Calu3 (cell line): Measurements from ENCODE around the gene DDAH1. TPM values are rescaled to one million over a fixed set of nuclear protein-coding genes. Genes with fewer than 3 reads are reported as not detected.
A peak's percentile ranks its signal among the peaks of the same experiment; 100 is the strongest.

Experiments
- BruUV-seq: library from RNA; stranded (reverse); fragments of 400-500 nt; replicated peaks from 2 replicates; lab custom pipeline; 2021; lab: Mats Ljungman, UMichigan
- CTCF ChIA-PET: fragments of 300-600 bp; sonication (Branson Sonifier 250); formaldehyde crosslinking; loops from one replicate; lab custom pipeline; 2022; ENCODE audit warnings: antibody characterized with exemption; lab: Charles Lee
- DNase-seq: peaks from one replicate; pipeline ENCODE4 v3.0.0; 2022
- H3K27ac Mint-ChIP-seq: one replicate; pipeline ENCODE4 v1.8.0; 2022; ENCODE audit warnings: mixed read lengths; ENCODE audit not compliant: unreplicated experiment
- H3K27me3 Mint-ChIP-seq: one replicate; pipeline ENCODE4 v1.8.0; 2022; ENCODE audit warnings: mixed read lengths; ENCODE audit not compliant: unreplicated experiment
- H3K36me3 Mint-ChIP-seq: one replicate; pipeline ENCODE4 v1.8.0; 2022; ENCODE audit warnings: mild to moderate bottlenecking, moderate library complexity, mixed read lengths; ENCODE audit not compliant: insufficient read depth, unreplicated experiment
- H3K4me1 Mint-ChIP-seq: one replicate; pipeline ENCODE4 v1.8.0; 2022; ENCODE audit warnings: mild to moderate bottlenecking, low read depth, mixed read lengths; ENCODE audit not compliant: unreplicated experiment
- H3K4me3 Mint-ChIP-seq: one replicate; pipeline ENCODE4 v1.8.0; 2022; ENCODE audit warnings: mild to moderate bottlenecking, low read depth, moderate library complexity, mixed read lengths; ENCODE audit not compliant: unreplicated experiment
- H3K9me3 Mint-ChIP-seq: one replicate; pipeline ENCODE4 v1.8.0; 2022; ENCODE audit warnings: low read depth, mixed read lengths; ENCODE audit not compliant: unreplicated experiment
- intact Hi-C: fragments of 100-400 bp; cut with micrococcal nuclease; formaldehyde crosslinking; loops from one replicate; pipeline ENCODE4 v1.10.0; 2022; ENCODE audit not compliant: unreplicated experiment
- total RNA-seq: library from RNA; stranded (reverse); gene quantifications from 2 replicates; pipeline ENCODE4 v1.2.3, GENCODE V29; 2022
- TF ChIP-seq, protein P1 (sequence below): fragments of 200-600 bp; IDR thresholded peaks from one replicate; pipeline ENCODE4 v1.8.0; 2022; ENCODE audit warnings: antibody characterized with exemption; ENCODE audit not compliant: unreplicated experiment

DDAH1 gene
- total RNA-seq, 1 experiment from 2014 or later: 84.1 TPM

DNA sequence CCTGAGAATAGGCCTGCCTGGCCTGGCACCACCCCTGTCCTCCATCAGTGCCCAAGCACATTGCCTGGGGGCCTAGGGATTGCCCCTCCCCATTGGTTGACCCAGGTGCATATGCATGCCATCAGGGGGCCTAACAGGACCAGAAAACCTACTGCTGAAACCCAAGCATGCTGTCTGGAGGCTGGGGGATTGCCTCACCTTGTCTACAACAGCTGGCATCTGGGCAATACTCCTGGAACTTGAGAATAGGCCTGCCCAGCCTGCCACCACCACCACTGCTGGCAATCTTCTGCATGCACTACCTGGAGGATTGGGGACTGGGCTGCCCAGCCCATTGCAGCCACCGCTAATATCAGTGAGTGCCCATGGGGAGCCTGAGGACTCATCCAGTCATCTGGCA lies 132.4 kb downstream of the DDAH1 start:
- no TSS peak for BruUV-seq
- peaks cover 78% of the 10 kb centered on the region for H3K4me1 Mint-ChIP-seq
- no peak overlapping the region for H3K4me3 Mint-ChIP-seq
- DNase-seq: no peak
- peaks cover 40% of the 10 kb centered on the region for H3K36me3 Mint-ChIP-seq
- peaks cover 3% of the 10 kb centered on the region for H3K9me3 Mint-ChIP-seq
- TF ChIP-seq, protein P1, sequence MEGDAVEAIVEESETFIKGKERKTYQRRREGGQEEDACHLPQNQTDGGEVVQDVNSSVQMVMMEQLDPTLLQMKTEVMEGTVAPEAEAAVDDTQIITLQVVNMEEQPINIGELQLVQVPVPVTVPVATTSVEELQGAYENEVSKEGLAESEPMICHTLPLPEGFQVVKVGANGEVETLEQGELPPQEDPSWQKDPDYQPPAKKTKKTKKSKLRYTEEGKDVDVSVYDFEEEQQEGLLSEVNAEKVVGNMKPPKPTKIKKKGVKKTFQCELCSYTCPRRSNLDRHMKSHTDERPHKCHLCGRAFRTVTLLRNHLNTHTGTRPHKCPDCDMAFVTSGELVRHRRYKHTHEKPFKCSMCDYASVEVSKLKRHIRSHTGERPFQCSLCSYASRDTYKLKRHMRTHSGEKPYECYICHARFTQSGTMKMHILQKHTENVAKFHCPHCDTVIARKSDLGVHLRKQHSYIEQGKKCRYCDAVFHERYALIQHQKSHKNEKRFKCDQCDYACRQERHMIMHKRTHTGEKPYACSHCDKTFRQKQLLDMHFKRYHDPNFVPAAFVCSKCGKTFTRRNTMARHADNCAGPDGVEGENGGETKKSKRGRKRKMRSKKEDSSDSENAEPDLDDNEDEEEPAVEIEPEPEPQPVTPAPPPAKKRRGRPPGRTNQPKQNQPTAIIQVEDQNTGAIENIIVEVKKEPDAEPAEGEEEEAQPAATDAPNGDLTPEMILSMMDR: no peak
- CTCF ChIA-PET: no interaction called here
- no peak overlapping the region for H3K27ac Mint-ChIP-seq
- H3K27me3 Mint-ChIP-seq: no peaks in the 10 kb centered on the region
- intact Hi-C loops: no loop called here

DNA sequence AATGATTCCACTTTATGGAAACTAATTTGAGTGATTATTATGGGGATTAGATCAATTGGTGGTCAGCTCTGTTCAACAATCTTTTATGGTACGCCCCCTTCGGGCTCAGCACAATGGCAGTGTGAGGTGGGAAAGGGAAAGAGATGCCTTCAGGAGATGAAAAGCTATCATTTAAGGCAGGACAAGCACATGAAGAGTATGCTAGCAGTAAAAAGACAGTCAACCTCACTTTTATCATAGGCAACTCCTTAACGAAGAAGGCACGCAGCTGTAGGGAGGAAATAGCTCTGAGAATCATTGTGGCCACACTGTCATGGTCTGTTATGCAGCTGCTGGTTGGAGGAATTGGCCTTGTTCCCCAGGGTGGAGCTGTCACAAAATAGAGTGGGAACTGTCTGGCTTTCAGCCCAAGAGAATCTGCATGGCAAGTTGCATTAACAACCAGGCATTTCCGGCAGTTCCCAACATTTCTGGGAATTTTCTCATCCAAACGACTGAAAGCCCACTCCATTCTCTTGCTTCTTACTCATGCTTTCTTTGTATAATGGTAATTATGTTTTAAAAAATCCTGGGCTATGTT lies 134.2 kb downstream of the DDAH1 start:
- Mint-ChIP-seq H3K27me3 (no peaks in the 10 kb centered on the region), H3K27ac (peak overlapping the region; percentile 90), H3K4me1 (peaks cover 83% of the 10 kb centered on the region), H3K36me3 (peaks cover 46% of the 10 kb centered on the region), H3K9me3 (peaks cover 3% of the 10 kb centered on the region), H3K4me3 (peak overlapping the region; percentile 17)
- CTCF ChIA-PET: interaction anchor here (0.6 to 1.3 kb wide), 2 partner anchors 8 to 172 kb away, joined by 3 to 5 read pairs; no protein-coding TSS in a partner anchor
- TF ChIP-seq, protein P1: no peak
- TSS peak; percentile 89 for BruUV-seq
- intact Hi-C loops: no loop called here
- DNase-seq: no peak

- peak; percentile 54 for DNase-seq
- intact Hi-C loops: no loop called here
- no TSS peak for BruUV-seq
- Mint-ChIP-seq H3K4me3 (peak overlapping the region; percentile 17), H3K27ac (peak overlapping the region; percentile 90), H3K36me3 (peaks cover 47% of the 10 kb centered on the region), H3K27me3 (no peaks in the 10 kb centered on the region), H3K4me1 (peaks cover 87% of the 10 kb centered on the region), H3K9me3 (peaks cover 3% of the 10 kb centered on the region)
- CTCF ChIA-PET: interaction anchor here (0.6 to 1.9 kb wide), 3 partner anchors 9 to 173 kb away, joined by 3 to 9 read pairs (median 5); no protein-coding TSS in a partner anchor
- TF ChIP-seq, protein P1: no peak
Observed at GRCh38 chr1:85330214-85330631, 134.7 kb downstream of the DDAH1 start.

GRCh38 chr1:85328713-85329397 lies 136.1 kb downstream of the DDAH1 start:
- DNase-seq: peak; percentile 67
- peaks cover 3% of the 10 kb centered on the region for H3K9me3 Mint-ChIP-seq
- CTCF ChIA-PET: interaction anchor here (1.9 kb wide), 1 partner anchor 15 kb away, joined by 9 read pairs; no protein-coding TSS in a partner anchor
- peak overlapping the region; percentile 90 for H3K27ac Mint-ChIP-seq
- H3K4me1 Mint-ChIP-seq: peaks cover 86% of the 10 kb centered on the region
- no peak overlapping the region for H3K4me3 Mint-ChIP-seq
- no peaks in the 10 kb centered on the region for H3K27me3 Mint-ChIP-seq
- H3K36me3 Mint-ChIP-seq: peaks cover 42% of the 10 kb centered on the region
- intact Hi-C loops: loop anchor here (2.0 to 5.0 kb wide), 3 partner anchors 14 to 253 kb away; partner anchors contain the start of gene CCN1
- TF ChIP-seq, protein P1: no peak
- BruUV-seq: no TSS peak
